Kidney (tissue), 14 donors: ENCODE results near the gene AKIP1. TPM values are rescaled to one million over a fixed set of nuclear protein-coding genes. Genes with fewer than 3 reads are reported as not detected.

Source experiments
- DNase-seq, 5 donors: peaks; one replicate each; pipeline ENCODE4 v3.0.0-alpha.2; 2013 to 2020
- FAIRE-seq: peaks from 2 replicates; lab custom pipeline; 2012; peaks lifted over from hg19 to GRCh38; lab: Jason Lieb, UNC
- H3K27ac ChIP-seq, 2 donors: one replicate each; pipeline ENCODE4 v1.7.0; 2013; ENCODE audit warnings: low read depth in 2 of 2, low read length in 2 of 2, inconsistent platforms in 1 of 2
- H3K27me3 ChIP-seq: one replicate; pipeline ENCODE4 v1.7.1; 2013; ENCODE audit warnings: low read length, inconsistent platforms; ENCODE audit not compliant: control insufficient read depth, insufficient read depth
- H3K36me3 ChIP-seq, 3 donors: one replicate each; pipeline versions ENCODE4 v1.7.0 to v1.7.1; 2013; ENCODE audit warnings: low read length in 3 of 3, control low read depth in 1 of 3, inconsistent platforms in 1 of 3; ENCODE audit not compliant: insufficient read depth in 3 of 3, control insufficient read depth in 2 of 3
- H3K4me1 ChIP-seq, 3 donors: one replicate each; pipeline versions ENCODE4 v1.7.0 to v1.7.1; 2013; ENCODE audit warnings: low read length in 3 of 3, inconsistent platforms in 1 of 3, low read depth in 1 of 3; ENCODE audit not compliant: control insufficient read depth in 2 of 3, insufficient read depth in 2 of 3
- H3K4me3 ChIP-seq, 3 donors: one replicate each; pipeline versions ENCODE4 v1.7.0 to v1.8.1; 2013; ENCODE audit warnings: low read length in 3 of 3, control low read depth in 1 of 3, inconsistent platforms in 1 of 3
- H3K9ac ChIP-seq, 3 donors: one replicate each; pipeline versions ENCODE4 v1.7.0 to v1.7.1; 2013; ENCODE audit warnings: low read length in 3 of 3, control low read depth in 1 of 3, inconsistent platforms in 1 of 3
- H3K9me3 ChIP-seq, 3 donors: one replicate each; pipeline versions ENCODE4 v1.7.0 to v1.7.1; 2013; ENCODE audit warnings: low read length in 3 of 3, control low read depth in 1 of 3, inconsistent platforms in 1 of 3; ENCODE audit not compliant: control insufficient read depth in 2 of 3, insufficient read depth in 1 of 3
- intact Hi-C: fragments of 100-400 bp; cut with DNase I; formaldehyde crosslinking; loops from one replicate; pipeline ENCODE4 v1.11.1; 2022
- polyA plus RNA-seq: library from polyadenylated mRNA; stranded (reverse); fragments of 350-450 nt; fragmentation: Illumina TruSeq; extraction: RNeasy Lipid Tissue Mini Kit (QIAGEN cat#74804); gene quantifications from one replicate; pipeline ENCODE4 v1.2.3, GENCODE V29; 2014; ENCODE audit warnings: low read depth, low replicate concordance; ENCODE audit not compliant: insufficient read depth
- total RNA-seq: library from RNA; stranded (reverse); fragmentation: NEBNext Ultra II Directional; extraction: Animal tissue kit (Norgen Biotek cat#: 25700); gene quantifications from one replicate; pipeline ENCODE4 v1.2.1, GENCODE V29; 2021
- TF ChIP-seq, protein P1 (sequence below): IDR thresholded peaks from 3 replicates; pipeline ENCODE4 v1.5.1; 2012; ENCODE audit warnings: mild to moderate bottlenecking, moderate library complexity, borderline replicate concordance; ENCODE audit not compliant: insufficient read depth; ENCODE audit errors: extremely low read depth
- donor health status: control.
- donor health status: control.
- donor health status: control.
- donor health status: control.
- donor health status: control.
- donor health status: DM: yes; HTN: yes; CAD: no.
- donor health status: Normal renal cell carcinoma (clear cell type).

AKIP1 gene
- total and polyA plus RNA-seq, 2 donors from 2014 or later: 23.7 to 27.3 TPM

DNA sequence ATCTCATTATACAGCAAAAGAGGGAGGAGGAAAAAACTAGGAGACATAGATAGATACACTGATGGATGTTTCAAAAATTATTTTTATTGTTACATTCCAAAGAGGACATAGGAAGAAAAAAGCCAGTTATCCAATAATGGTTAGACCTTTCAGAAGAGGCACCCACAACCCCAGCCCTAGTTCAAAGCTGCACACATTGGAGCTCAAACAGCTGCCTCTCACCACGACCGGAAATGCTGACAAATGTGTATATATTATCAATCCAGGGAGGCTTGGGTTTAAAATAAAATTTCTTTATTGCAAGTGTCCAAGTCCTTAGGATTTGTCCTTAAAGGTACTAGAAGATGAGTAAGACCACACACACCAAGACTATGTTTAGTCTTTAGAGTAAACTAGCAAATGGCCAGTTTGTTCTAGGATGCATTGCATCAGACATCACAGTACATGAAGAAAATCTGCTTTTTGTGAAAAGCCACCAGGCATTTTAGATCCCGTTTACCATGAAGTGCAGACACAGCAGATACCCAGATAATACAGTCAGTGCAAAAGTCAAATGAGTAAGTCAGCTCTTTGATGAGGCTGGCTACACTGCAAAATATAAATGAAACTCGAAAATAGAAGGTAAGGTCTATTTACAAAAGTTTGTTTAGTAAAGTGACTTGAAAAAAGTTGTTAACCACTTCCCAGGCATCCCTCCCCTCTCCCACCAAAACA lies 36.4 kb downstream of the AKIP1 start:
- intact Hi-C loops: no loop called here
- Histone ChIP-seq H3K9ac (no peak overlapping the region), H3K36me3 (peaks cover 0 to 17% (median 13%) of the 10 kb centered on the region in 3 donors), H3K4me1 (no peaks in the 10 kb centered on the region), H3K27ac (no peak overlapping the region), H3K4me3 (no peak overlapping the region), H3K27me3 (no peaks in the 10 kb centered on the region), H3K9me3 (no peaks in the 10 kb centered on the region)
- no peak for FAIRE-seq
- TF ChIP-seq, protein P1, sequence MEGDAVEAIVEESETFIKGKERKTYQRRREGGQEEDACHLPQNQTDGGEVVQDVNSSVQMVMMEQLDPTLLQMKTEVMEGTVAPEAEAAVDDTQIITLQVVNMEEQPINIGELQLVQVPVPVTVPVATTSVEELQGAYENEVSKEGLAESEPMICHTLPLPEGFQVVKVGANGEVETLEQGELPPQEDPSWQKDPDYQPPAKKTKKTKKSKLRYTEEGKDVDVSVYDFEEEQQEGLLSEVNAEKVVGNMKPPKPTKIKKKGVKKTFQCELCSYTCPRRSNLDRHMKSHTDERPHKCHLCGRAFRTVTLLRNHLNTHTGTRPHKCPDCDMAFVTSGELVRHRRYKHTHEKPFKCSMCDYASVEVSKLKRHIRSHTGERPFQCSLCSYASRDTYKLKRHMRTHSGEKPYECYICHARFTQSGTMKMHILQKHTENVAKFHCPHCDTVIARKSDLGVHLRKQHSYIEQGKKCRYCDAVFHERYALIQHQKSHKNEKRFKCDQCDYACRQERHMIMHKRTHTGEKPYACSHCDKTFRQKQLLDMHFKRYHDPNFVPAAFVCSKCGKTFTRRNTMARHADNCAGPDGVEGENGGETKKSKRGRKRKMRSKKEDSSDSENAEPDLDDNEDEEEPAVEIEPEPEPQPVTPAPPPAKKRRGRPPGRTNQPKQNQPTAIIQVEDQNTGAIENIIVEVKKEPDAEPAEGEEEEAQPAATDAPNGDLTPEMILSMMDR: no peak
- DNase-seq: no peak

DNA sequence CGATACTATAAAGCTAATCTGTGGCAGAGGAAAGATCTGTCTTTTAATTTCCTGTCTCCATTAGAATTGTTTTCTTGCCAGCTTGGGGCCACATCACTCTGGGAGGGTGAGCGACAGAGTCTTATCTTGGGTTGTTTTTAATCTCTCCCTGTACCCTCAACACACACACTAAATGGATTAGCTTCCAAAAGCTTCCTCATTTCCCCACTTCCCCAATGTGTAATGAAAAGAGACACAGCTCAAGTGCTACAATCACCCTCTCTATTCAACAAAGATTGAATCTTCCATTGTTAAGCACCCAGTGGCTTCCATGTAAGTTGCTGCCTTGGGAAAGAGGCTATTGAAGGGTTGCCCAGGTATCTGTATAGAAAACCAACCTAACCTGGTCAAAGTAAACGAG lies 37.9 kb downstream of the AKIP1 start:
- H3K4me1 ChIP-seq: no peaks in the 10 kb centered on the region
- H3K27me3 ChIP-seq: no peaks in the 10 kb centered on the region
- intact Hi-C loops: no loop called here
- peaks cover 0 to 26% (median 18%) of the 10 kb centered on the region in 3 donors for H3K36me3 ChIP-seq
- no peak overlapping the region for H3K4me3 ChIP-seq
- H3K9ac ChIP-seq: no peak overlapping the region
- TF ChIP-seq, protein P1: no peak
- H3K27ac ChIP-seq: no peak overlapping the region
- no peak for FAIRE-seq
- no peaks in the 10 kb centered on the region for H3K9me3 ChIP-seq
- DNase-seq: no peak

DNA sequence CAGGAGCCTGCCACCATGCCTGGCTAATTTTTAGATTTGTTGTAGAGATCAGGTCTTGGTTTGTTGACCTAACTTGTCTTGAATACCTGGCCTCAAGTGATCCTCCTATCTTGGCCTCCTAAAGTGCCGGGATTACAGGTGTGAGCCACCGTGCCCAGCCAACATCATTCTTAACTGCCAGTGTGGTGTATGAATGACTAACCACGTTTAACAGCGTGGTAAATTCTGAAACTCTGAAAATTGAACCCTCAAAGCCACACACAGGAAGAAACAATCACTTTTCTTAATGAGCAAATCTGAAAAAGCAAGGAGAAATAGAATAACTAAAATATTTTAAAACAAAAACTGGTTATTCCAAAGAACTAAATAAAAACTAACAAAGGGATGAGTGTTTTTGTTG lies 45.9 kb downstream of the AKIP1 start:
- FAIRE-seq (no peak), DNase-seq (no peak)
- Histone ChIP-seq H3K36me3 (peaks cover 0 to 17% (median 5%) of the 10 kb centered on the region in 3 donors), H3K27me3 (no peaks in the 10 kb centered on the region), H3K4me3 (no peak overlapping the region), H3K4me1 (peaks cover 0 to 10% (median 7%) of the 10 kb centered on the region in 3 donors), H3K9me3 (no peaks in the 10 kb centered on the region), H3K9ac (no peak overlapping the region), H3K27ac (no peak overlapping the region)
- TF ChIP-seq, protein P1: no peak
- intact Hi-C loops: no loop called here
